IPS DF 6.9 (cell line): ENCODE measurements around the gene PPP1R12C.
"Not testable (repeated sequence)": the region's sequence is repeated elsewhere in the genome, so short reads cannot be mapped to it uniquely, and the experiment has no call there.

Source experiments
- DNase-seq: peaks from one replicate; pipeline ENCODE4 v3.0.0-alpha.2; 2013; ENCODE audit warnings: low read depth, low spot score
- H3K27ac ChIP-seq: one replicate; pipeline ENCODE4 v1.5.1; 2013; ENCODE audit warnings: low read length, control low read depth
- H3K27me3 ChIP-seq: 2 replicates; pipeline ENCODE4 v1.6.1; 2013; ENCODE audit warnings: mild to moderate bottlenecking, low read length; ENCODE audit not compliant: control insufficient read depth, insufficient read depth
- H3K36me3 ChIP-seq: 2 replicates; pipeline ENCODE4 v1.6.1; 2013; ENCODE audit warnings: low read length; ENCODE audit not compliant: control insufficient read depth, insufficient read depth
- H3K4me1 ChIP-seq: 2 replicates; pipeline ENCODE4 v1.6.1; 2013; ENCODE audit warnings: low read length; ENCODE audit not compliant: control insufficient read depth, insufficient read depth
- H3K4me3 ChIP-seq: 2 replicates; pipeline ENCODE4 v1.5.1; 2013; ENCODE audit warnings: mild to moderate bottlenecking, low read length
- H3K9me3 ChIP-seq: 2 replicates; pipeline ENCODE4 v1.6.1; 2013; ENCODE audit warnings: low read length, inconsistent platforms; ENCODE audit not compliant: control insufficient read depth, insufficient read depth
- WGBS: extraction: QIAGEN DNeasy Blood & Tissue Kit; methylation state at CpG from one replicate; pipeline ENCODE4 v1.1.7; 2013; ENCODE audit warnings: mixed read lengths, missing lambda C conversion rate; ENCODE audit not compliant: insufficient read length, insufficient coverage; 5-methylcytosine and 5-hydroxymethylcytosine counted together

PPP1R12C gene

DNA sequence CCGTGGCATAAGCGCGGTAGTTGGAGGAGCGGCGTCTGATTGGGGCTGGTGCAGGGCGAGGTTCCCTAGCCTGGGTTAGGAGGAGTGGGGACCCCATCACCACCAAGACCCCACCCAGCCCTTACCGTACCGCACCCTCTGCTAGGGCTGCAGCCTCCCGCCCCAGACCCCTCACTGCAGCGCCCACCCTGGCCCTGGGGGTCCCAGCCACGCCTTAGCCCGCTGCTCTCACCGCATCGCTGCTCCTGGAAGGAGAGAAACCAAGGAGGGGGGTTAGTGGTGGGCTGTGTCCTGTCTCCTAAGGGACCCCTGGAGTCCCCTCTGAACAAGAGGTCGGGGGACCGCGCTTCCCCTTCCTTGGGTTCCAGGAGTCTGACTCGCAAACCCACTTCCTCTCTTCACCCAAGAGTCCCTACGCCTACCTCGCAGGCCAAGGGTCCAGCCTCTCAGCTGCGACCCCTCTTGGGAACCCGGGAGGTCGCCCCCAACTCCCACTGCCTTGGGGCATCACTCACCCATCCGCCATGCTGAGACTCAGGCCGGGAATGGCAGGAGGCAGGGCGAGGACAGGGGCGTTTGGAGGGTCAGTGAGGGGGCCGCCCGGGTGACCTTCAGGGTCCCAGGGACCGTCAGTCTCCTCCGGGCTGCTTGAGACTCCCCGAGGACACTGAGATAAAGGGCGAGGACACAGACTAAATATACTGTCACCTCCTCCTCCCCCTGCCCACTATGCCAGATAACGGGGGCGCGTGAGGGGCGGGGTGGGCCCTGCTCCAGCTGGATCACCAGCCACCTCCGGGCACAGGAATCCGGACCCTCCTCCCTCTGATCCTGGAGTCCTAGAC, 39.8 kb upstream of the PPP1R12C start, which contains the start of gene TNNI3:
Gene TNNI3 (minus strand): TSS at position 669 of the 845 bp plus-strand sequence. CDS start 143 bp downstream, at position 526.
- peaks cover 7% of the 10 kb centered on the region for H3K4me1 ChIP-seq
- DNase-seq: no peak
- H3K9me3 ChIP-seq: no peaks in the 10 kb centered on the region
- no peak within 1 kb of the TSS for H3K27ac ChIP-seq
- WGBS: no CpG with 5 or more reads among the region's 39 CpGs
- H3K27me3 ChIP-seq: no peaks in the 10 kb centered on the region; the same call in 1 of the 2 replicates
- peak within 1 kb of the TSS; percentile 48; the same call in 1 of the 2 replicates for H3K4me3 ChIP-seq
- H3K36me3 ChIP-seq: no peaks in the 10 kb centered on the region

DNA sequence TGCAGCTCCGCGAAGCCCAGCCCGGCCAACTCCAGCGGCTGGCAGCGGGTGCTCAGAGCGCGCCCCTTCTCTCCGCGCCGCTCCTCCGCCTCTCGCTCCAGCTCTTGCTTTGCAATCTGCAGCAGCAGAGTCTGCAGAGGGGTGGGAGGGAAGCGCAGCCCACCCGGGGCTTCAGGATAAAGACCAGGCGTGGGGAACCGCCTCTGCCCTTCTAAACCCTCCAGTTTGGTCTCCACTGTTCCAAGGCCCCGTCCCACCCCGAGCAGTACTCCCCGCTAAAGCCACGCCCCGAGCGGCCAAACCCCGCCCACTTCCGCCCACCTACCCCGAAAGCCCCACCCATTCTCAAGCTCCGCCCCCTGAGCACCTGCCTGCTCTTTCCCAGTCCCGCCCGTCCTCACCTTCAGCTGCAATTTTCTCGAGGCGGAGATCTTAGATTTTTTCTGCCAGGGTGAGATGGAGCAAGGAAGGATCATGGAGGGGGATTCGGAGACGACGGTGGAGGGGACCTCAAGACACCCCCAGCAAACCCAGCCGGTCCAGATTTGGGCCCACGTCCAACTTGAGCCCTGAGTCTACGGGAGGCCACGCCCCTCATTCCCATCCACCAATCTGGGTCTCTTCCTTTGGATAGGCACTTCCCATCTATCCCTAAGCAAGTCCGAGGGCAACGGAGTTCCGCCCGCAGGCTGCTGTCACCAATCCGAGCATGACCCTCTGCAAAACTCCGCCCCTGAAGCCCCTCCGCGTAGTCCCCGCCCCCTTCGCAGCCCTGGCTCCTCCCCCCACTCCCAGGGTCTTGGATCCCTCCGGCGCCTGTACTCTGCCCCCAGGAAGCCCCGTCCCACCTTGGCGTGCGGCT, 39.0 kb upstream of the PPP1R12C start:
- Histone ChIP-seq H3K36me3 (no peaks in the 10 kb centered on the region), H3K27ac (no peak overlapping the region), H3K9me3 (no peaks in the 10 kb centered on the region), H3K4me3 (peak overlapping the region; percentile 48; the same call in 1 of the 2 replicates), H3K27me3 (no peaks in the 10 kb centered on the region), H3K4me1 (peaks cover 7% of the 10 kb centered on the region)
- DNase-seq: no peak
- no CpG with 5 or more reads among the region's 52 CpGs for WGBS

DNA sequence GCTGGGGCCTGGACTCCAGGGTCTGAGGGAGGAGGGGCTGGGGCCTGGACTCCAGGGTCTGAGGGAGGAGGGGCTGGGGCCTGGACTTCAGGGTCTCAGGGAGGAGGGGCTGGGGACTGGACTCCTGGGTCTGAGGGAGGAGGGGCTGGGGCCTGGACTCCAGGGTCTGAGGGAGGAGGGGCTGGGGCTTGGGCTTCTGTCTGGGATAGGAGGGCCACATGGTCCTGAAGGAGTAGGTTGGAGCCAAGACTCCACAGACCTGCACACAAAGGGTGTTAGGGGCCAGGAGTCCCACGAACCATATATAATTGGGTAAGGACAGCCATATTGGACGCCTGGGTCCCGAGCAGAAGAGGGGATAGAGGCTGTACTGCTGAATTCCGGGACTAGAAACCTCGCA, 38.3 kb upstream of the PPP1R12C start:
- WGBS: no CpG with 5 or more reads among the region's 5 CpGs
- H3K36me3 ChIP-seq, H3K27me3 ChIP-seq, DNase-seq, H3K27ac ChIP-seq, H3K4me1 ChIP-seq, H3K9me3 ChIP-seq: not testable (repeated sequence)
- H3K4me3 ChIP-seq: peak overlapping the region; percentile 48; the same call in 1 of the 2 replicates

DNA sequence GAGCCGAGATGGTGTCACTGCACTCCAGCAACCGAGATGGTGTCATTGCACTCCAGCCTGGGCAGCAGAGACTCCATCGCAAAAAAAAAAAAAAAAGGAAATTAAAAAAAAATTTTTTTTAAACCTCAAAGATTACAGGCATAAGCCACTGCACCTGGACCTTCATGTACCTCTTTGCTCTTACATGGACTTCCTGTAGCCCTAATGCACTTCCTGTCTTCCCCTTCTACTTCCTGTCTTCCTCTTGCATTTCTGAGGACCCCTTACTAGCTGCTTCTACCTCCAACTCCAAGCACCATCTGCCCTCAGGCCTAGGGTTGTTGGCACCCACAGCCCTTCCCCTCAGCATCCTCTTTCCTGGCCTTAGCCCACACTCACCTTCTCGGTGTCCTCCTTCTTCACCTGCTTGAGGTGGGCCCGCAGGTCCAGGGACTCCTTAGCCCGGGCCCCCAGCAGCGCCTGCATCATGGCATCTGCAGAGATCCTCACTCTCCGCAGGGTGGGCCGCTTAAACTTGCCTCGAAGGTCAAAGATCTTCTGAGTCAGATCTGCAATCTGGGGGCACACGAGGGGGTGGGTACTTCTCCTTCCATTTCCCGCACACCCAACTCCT, 36.3 kb upstream of the PPP1R12C start:
- DNase-seq: no peak
- WGBS: no CpG with 5 or more reads among the region's 12 CpGs

DNA sequence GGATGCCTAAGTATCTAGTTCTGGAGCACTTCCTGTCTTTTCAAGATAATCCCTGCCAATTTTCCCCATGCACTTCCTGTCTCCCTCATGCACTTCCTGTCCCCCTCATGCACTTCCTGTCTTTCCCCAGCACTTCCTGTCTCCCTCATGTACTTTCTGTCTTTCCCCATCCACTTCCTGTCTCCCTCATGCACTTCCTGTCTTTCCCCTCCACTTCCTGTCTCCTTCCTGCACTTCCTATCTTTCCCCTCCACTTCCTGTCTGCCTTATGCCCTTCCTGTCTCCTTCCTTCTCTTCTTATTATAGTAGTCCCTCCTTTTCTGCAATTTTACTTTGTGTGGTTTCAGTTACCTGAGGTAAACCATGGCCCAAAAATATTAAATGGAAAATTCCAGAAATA, 34.6 kb upstream of the PPP1R12C start:
- Histone ChIP-seq H3K36me3 (no peaks in the 10 kb centered on the region), H3K4me3 (no peak overlapping the region), H3K4me1 (peaks cover 5% of the 10 kb centered on the region), H3K27me3 (no peaks in the 10 kb centered on the region), H3K27ac (no peak overlapping the region), H3K9me3 (no peaks in the 10 kb centered on the region)
- no peak for DNase-seq

More for the DNA sequence above, 36.3 kb upstream of the PPP1R12C start:
- Histone ChIP-seq H3K27me3 (no peaks in the 10 kb centered on the region), H3K27ac (no peak overlapping the region), H3K4me3 (no peak overlapping the region), H3K9me3 (no peaks in the 10 kb centered on the region), H3K36me3 (no peaks in the 10 kb centered on the region), H3K4me1 (peaks cover 3% of the 10 kb centered on the region)

DNA sequence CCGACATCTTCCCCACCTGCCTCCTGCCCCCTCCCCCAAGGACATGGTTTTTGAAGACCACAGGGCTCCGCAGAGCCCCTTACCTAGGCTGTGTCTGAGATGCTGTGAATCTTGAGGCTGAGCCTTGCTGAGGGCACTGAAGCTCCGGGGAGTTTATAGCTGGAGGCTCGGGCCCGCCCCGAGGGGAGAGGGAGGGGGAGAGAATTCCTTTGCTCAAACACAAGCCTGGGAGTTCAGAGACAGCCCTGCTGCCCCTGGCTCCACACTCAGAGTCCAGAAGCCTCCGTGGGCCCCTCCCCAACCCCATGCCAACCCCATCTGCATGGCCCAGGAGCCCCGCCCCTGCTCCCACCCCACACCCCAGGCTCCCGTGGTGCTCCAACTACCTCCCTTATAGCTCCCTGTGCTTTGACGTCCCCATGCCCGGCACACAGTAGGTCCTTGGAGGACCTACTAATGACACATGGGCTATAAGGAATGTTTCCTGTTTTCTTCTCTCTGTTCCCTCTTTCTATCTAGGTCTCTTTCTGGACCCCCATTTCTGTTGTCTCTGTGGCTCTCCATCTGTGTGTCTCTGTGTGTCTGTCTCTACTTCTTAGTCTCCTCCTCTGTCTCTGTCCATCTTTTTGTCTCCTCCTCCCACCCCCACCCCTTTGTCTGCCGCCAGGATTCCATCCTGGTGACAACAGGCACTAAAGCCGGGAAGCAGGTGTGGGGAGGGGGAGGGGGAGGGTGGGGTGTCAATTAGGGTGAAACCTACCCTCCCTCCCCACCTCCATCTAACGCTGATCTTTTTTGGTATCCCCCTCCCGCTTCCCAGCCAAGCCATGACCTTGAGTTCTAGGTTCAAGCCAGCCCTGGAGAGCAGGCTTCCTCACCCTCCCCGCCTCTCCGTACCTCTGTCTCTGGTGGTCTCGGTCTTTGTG, 31.9 kb upstream of the PPP1R12C start, which contains the start of gene TNNT1:
Gene TNNT1 (minus strand): TSS at position 129 of the 926 bp plus-strand sequence. CDS start 2,049 bp downstream, outside the sequence.
- Histone ChIP-seq H3K9me3 (no peaks in the 10 kb centered on the region), H3K4me3 (peak within 1 kb of the TSS; percentile 10; the same call in 1 of the 2 replicates), H3K36me3 (no peaks in the 10 kb centered on the region), H3K27ac (no peak within 1 kb of the TSS), H3K4me1 (peaks cover 5% of the 10 kb centered on the region), H3K27me3 (no peaks in the 10 kb centered on the region)
- DNase-seq: no peak
- WGBS: no CpG with 5 or more reads among the region's 18 CpGs

DNA sequence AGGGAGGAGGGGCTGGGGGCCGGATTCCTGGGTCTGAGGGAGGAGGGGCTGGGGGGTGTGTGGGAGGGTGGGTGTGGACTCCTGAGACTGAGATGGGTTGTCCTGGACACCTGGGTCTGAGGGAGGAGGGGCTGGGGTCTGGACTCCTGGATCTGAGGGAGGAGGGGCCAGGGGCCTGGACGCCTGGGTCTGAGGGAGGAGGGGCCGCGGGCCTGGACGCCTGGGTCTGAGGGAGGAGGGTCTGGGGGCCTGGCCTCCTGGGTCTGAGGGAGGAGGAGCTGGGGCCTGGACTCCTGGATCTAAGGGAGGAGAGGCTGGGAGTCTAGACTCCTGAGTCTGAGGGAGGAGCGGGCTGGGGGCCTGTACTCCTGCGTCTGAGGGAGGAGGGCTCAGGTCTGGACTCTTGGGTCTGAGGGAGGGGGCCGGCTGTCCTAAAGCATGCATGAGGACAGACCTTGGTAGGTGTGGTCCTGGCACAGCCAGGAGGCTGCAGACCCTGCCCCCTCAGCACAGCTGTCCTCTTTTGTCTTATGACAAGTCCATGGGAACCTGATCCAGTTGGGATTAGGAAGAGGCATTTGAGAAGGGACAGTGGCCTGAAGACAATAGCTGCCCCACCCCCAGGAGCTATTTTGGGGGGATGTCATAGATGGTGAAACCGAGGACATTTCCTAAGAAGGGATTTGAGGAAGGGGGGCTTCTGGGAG, 30.3 kb upstream of the PPP1R12C start:
- no peak overlapping the region for H3K27ac ChIP-seq
- no peaks in the 10 kb centered on the region for H3K9me3 ChIP-seq
- no CpG with 5 or more reads among the region's 9 CpGs for WGBS
- no peaks in the 10 kb centered on the region for H3K27me3 ChIP-seq
- peaks cover 5% of the 10 kb centered on the region for H3K4me1 ChIP-seq
- no peak for DNase-seq
- no peaks in the 10 kb centered on the region for H3K36me3 ChIP-seq
- H3K4me3 ChIP-seq: no peak overlapping the region

DNA sequence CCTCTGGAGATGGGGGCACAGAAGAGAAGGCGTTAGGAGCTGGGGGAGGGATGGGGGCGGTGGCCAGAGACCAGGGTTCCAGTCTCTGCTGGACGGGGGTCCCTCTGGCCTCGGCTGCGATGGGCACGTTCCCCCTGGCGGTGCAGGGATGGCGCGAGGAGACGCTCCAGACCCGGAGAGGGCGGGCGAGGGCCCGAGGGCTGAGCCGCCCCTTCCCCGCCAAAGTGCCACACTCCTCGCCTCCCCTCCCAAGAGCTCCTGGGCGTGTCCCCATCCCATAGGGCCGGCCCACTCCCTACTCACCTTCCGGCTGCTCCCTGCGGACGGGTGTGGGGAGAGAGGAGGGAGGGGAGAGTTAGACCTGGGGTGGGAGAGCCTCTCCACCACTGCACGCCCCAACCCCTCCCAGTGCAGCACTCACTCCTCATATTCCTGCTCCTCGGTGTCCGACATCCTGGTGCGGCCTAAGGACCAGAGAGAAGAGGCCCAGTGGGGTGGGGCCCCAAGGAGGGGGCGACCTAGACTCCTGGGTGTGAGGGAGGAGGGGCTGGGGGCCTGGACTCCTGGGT, 29.4 kb upstream of the PPP1R12C start:
- Histone ChIP-seq H3K27me3 (no peaks in the 10 kb centered on the region), H3K4me1 (peaks cover 5% of the 10 kb centered on the region), H3K36me3 (no peaks in the 10 kb centered on the region), H3K4me3 (peak overlapping the region; percentile 75), H3K27ac (no peak overlapping the region), H3K9me3 (no peaks in the 10 kb centered on the region)
- no CpG with 5 or more reads among the region's 27 CpGs for WGBS
- no peak for DNase-seq
